LNCAP (cell line): ENCODE results near the gene GLYR1.

ENCODE experiments used
- TF ChIP-seq, protein P1 (sequence below): fragments of 450-650 bp; IDR thresholded peaks from 2 replicates; pipeline ENCODE4 v1.5.1; 2017; ENCODE audit warnings: mild to moderate bottlenecking

GLYR1 gene

GRCh38 chr16:4760221-4760910 lies 86.7 kb downstream of the GLYR1 start:
- TF ChIP-seq, protein P1, sequence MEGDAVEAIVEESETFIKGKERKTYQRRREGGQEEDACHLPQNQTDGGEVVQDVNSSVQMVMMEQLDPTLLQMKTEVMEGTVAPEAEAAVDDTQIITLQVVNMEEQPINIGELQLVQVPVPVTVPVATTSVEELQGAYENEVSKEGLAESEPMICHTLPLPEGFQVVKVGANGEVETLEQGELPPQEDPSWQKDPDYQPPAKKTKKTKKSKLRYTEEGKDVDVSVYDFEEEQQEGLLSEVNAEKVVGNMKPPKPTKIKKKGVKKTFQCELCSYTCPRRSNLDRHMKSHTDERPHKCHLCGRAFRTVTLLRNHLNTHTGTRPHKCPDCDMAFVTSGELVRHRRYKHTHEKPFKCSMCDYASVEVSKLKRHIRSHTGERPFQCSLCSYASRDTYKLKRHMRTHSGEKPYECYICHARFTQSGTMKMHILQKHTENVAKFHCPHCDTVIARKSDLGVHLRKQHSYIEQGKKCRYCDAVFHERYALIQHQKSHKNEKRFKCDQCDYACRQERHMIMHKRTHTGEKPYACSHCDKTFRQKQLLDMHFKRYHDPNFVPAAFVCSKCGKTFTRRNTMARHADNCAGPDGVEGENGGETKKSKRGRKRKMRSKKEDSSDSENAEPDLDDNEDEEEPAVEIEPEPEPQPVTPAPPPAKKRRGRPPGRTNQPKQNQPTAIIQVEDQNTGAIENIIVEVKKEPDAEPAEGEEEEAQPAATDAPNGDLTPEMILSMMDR, result no peak

DNA sequence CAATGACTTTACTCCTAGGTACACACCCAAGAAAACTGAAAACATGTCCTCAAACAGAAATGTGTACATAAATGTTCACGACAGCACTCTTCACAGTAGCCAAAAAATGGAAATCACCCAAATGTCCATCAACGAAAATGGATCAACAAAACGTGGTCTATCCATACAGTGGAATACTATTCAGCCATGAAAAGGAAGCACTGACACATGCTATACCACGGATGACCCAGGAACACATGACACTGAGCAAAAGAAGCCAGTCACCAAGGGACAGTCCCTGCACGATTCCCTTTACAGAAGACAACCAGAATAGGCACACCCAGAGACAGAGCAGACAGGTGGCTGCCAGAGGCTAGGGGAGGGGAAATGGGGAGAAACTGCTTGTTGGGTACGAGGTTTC lies 91.4 kb downstream of the GLYR1 start:
- TF ChIP-seq, protein P1, result no peak

GRCh38 chr16:4754865-4755264 lies 92.2 kb downstream of the GLYR1 start:
- TF ChIP-seq, protein P1, result no peak

DNA sequence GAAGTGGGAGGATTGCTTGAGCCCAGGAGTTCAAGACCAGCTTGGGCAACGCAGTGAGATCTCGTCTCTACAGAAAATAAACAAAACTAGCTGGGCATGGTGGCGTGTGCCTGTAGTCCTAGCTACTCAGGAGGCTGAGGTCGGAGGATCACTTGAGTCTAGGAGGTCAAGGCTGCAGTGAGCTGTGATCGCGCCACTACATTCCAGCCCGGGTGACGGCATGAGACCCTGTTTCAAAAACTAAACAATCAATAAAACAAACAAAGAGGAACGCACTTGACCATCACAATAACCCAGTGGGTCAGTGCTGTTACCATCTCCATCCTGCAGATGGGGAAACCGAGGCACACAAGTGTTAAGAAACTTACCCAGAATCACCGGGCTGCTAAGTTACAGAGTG lies 93.9 kb downstream of the GLYR1 start:
- TF ChIP-seq, protein P1, result no peak
